ENCODE data around the gene ITPKB. TPM values are rescaled to one million over a fixed set of nuclear protein-coding genes. Genes with fewer than 3 reads are reported as not detected.

The ITPKB gene
- polyA plus RNA-seq, 1 donor from 2014 or later = 20.4 TPM

GRCh38 chr1:226711976-226712741, 26.9 kb downstream of the ITPKB start:
- Mint-ChIP-seq H3K36me3 (peaks cover 6% of the 10 kb centered on the region), H3K4me1 (peaks cover 46 to 69% (median 47%) of the 10 kb centered on the region in 3 donors), H3K27ac (peak overlapping the region; percentile 61 to 95 (median 93)), H3K9me3 (no peaks in the 10 kb centered on the region), H3K27me3 (no peaks in the 10 kb centered on the region), H3K4me3 (peak overlapping the region; percentile 70 to 84 (median 76))

GRCh38 chr1:226710501-226710900, 28.6 kb downstream of the ITPKB start:
- peaks cover 6% of the 10 kb centered on the region for H3K36me3 Mint-ChIP-seq
- H3K27ac Mint-ChIP-seq = peak overlapping the region in 2 of 3 donors; percentile 63 to 77
- peaks cover 40 to 64% (median 42%) of the 10 kb centered on the region in 3 donors for H3K4me1 Mint-ChIP-seq
- no peaks in the 10 kb centered on the region for H3K27me3 Mint-ChIP-seq
- H3K9me3 Mint-ChIP-seq = no peaks in the 10 kb centered on the region
- H3K4me3 Mint-ChIP-seq = peak overlapping the region in 2 of 4 donors; percentile 15 to 56

DNA sequence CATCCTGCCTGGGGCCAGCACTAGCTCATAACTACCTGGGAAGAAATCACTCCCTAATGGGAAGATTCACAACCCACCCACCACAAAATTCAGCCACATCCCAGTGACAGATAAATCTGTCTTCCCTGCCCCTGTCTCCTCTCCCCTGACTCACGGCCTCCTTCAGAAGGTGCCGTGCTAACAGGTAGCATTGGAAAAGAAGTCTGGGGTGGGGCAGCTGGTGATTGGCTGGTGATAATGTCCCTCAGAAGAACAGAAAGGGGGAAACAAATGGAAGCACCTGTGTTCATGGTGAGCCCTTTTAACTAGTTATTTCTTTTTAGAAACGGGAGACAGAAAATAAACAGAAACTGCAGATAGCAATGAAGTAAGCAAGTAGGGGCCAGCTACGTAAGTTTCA, 29.1 kb downstream of the ITPKB start:
- Mint-ChIP-seq H3K36me3 (peaks cover 6% of the 10 kb centered on the region), H3K27me3 (no peaks in the 10 kb centered on the region), H3K27ac (peak overlapping the region; percentile 13 to 77 (median 63)), H3K4me3 (peak overlapping the region in 2 of 4 donors; percentile 15 to 52), H3K9me3 (no peaks in the 10 kb centered on the region), H3K4me1 (peaks cover 38 to 61% (median 38%) of the 10 kb centered on the region in 3 donors)

- peaks cover 31 to 64% (median 39%) of the 10 kb centered on the region in 3 donors for H3K4me1 Mint-ChIP-seq
- no peaks in the 10 kb centered on the region for H3K27me3 Mint-ChIP-seq
- H3K27ac Mint-ChIP-seq = peak overlapping the region in 2 of 3 donors; percentile 13 to 85
- H3K36me3 Mint-ChIP-seq = peaks cover 6% of the 10 kb centered on the region
- peak overlapping the region in 1 of 4 donors; percentile 5 for H3K4me3 Mint-ChIP-seq
- H3K9me3 Mint-ChIP-seq = no peaks in the 10 kb centered on the region
These were observed 30.1 kb downstream of the ITPKB start for GRCh38 chr1:226708967-226709396.

GRCh38 chr1:226708342-226708780, 30.7 kb downstream of the ITPKB start:
- Mint-ChIP-seq H3K27me3 (no peaks in the 10 kb centered on the region), H3K9me3 (no peaks in the 10 kb centered on the region), H3K27ac (peak overlapping the region; percentile 1 to 85 (median 73)), H3K4me1 (peaks cover 27 to 62% (median 34%) of the 10 kb centered on the region in 3 donors), H3K36me3 (peaks cover 4% of the 10 kb centered on the region), H3K4me3 (peak overlapping the region in 2 of 4 donors; percentile 5 to 48)

DNA sequence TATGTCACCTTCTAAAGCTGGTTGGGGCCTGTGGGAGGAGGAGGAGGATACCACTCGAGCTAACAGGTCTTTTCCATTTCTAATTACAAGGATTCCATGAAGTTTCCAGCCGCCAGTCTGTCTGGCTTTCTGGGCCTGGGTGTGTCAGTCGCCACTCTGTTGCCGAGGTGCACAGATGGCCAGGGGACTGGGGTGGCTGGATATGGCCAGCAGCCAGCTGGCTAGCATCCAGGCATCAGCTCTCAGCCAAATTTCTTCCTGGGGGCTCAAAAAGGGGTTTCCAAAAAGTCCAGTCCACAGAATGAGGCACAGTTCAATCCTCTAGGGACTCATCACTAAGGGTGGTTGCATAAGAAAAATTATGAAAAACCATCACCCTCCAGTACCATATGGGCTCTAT, 32.4 kb downstream of the ITPKB start:
- no peak overlapping the region for H3K27ac Mint-ChIP-seq
- no peaks in the 10 kb centered on the region for H3K27me3 Mint-ChIP-seq
- H3K9me3 Mint-ChIP-seq = no peaks in the 10 kb centered on the region
- H3K4me1 Mint-ChIP-seq = peaks cover 23 to 56% (median 24%) of the 10 kb centered on the region in 3 donors
- no peak overlapping the region for H3K4me3 Mint-ChIP-seq
- peaks cover 5% of the 10 kb centered on the region for H3K36me3 Mint-ChIP-seq

- peak overlapping the region; percentile 76 to 98 (median 88) for H3K4me3 Mint-ChIP-seq
- peaks cover 20 to 51% (median 32%) of the 10 kb centered on the region in 3 donors for H3K4me1 Mint-ChIP-seq
- H3K9me3 Mint-ChIP-seq = no peaks in the 10 kb centered on the region
- peaks cover 6% of the 10 kb centered on the region for H3K36me3 Mint-ChIP-seq
- H3K27me3 Mint-ChIP-seq = no peaks in the 10 kb centered on the region
- peak overlapping the region; percentile 87 to 97 (median 95) for H3K27ac Mint-ChIP-seq
These were observed 34.7 kb downstream of the ITPKB start for GRCh38 chr1:226704169-226704937.

GRCh38 chr1:226702957-226703831, 35.9 kb downstream of the ITPKB start:
- Mint-ChIP-seq H3K27ac (peak overlapping the region; percentile 87 to 97 (median 95)), H3K4me3 (peak overlapping the region; percentile 83 to 98 (median 94)), H3K36me3 (peaks cover 2% of the 10 kb centered on the region), H3K9me3 (no peaks in the 10 kb centered on the region), H3K27me3 (no peaks in the 10 kb centered on the region), H3K4me1 (peaks cover 25 to 52% (median 43%) of the 10 kb centered on the region in 3 donors)

DNA sequence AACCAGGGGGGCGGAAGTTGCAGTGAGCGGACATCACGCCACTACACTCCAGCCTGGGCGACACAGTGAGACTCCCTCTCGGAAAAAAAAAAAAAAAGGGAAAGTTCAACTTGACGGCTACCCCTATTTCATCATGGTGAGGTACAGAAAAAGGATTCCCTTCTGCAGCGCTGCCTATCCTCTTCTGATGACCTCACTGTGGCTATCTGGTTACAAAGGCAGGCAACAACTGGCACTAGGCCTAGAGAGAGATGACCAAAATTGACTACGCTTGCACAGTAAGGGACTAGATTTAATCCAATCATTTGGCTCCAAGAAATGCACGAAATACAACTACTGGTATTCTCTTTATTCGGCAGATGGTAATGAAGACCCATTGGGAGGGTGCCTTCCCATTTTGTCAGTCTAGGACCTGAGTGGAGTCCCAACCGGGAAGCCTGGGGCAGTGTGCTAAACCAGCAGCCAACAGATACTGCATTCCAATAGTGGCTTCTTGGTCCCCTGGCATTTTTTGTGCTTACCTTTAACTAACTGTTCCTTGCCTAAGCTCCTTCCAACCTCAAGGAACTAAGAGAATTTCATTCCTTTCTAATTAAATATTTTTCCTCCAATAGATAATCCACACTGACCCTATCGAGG, 36.6 kb downstream of the ITPKB start:
- Mint-ChIP-seq H3K36me3 (peaks cover 2% of the 10 kb centered on the region), H3K4me3 (peak overlapping the region; percentile 83 to 98 (median 94)), H3K4me1 (peaks cover 33 to 56% (median 45%) of the 10 kb centered on the region in 3 donors)

GRCh38 chr1:226700861-226701260, 38.2 kb downstream of the ITPKB start:
- peaks cover 2% of the 10 kb centered on the region for H3K36me3 Mint-ChIP-seq
- H3K9me3 Mint-ChIP-seq = no peaks in the 10 kb centered on the region
- peak overlapping the region in 3 of 4 donors; percentile 14 to 45 (median 19) for H3K4me3 Mint-ChIP-seq
- peak overlapping the region in 2 of 3 donors; percentile 55 to 87 for H3K27ac Mint-ChIP-seq
- peaks cover 47 to 70% (median 57%) of the 10 kb centered on the region in 3 donors for H3K4me1 Mint-ChIP-seq
- no peaks in the 10 kb centered on the region for H3K27me3 Mint-ChIP-seq

More for the DNA sequence above, 36.6 kb downstream of the ITPKB start:
- no peaks in the 10 kb centered on the region for H3K9me3 Mint-ChIP-seq
- H3K27me3 Mint-ChIP-seq = no peaks in the 10 kb centered on the region
- H3K27ac Mint-ChIP-seq = peak overlapping the region; percentile 87 to 97 (median 95)

DNA sequence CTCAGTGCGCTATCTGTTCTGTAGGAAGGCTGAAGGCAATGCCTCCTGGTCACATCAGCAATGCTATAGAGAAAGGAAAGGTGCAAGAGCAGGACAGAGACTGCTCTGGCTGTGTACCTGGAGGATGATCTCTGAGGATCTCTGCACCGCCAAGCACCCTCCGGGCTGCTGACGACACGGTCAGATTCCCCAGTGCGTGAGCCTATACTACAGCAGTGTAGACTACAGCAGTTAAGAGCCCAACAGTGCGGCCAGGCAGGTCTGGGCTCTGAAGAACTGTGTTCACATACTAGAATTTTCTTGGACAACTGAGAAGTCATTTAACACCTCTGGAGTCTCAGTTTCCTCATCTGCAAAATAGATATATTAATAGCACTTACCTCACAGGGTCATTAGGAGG, 39.9 kb downstream of the ITPKB start:
- peaks cover 2% of the 10 kb centered on the region for H3K36me3 Mint-ChIP-seq
- peaks cover 52 to 71% (median 64%) of the 10 kb centered on the region in 3 donors for H3K4me1 Mint-ChIP-seq
- H3K27ac Mint-ChIP-seq = peak overlapping the region; percentile 87 to 98 (median 90)
- peak overlapping the region in 3 of 4 donors; percentile 72 to 79 (median 75) for H3K4me3 Mint-ChIP-seq
- H3K27me3 Mint-ChIP-seq = no peaks in the 10 kb centered on the region
- H3K9me3 Mint-ChIP-seq = no peaks in the 10 kb centered on the region

DNA sequence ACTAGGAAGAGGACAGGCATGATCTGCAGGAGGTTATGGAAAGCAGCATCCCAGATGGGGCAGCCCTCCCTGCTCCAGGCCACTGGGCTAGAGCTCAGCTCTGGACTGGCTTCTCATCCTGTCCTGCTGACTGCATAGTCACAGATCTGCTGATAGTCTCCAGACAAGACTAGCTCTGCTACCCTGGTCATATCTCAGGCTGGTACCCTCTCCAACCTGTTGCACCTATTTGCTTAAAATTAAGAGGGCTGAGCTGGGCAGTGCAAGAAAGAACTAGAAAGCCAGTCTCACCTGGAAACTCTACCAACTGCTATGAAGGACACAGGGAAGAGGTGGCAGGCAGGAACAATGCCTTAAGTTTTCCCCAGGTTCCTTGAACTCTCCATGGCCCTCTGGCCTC, 40.4 kb downstream of the ITPKB start:
- peaks cover 55 to 72% (median 69%) of the 10 kb centered on the region in 3 donors for H3K4me1 Mint-ChIP-seq
- H3K27ac Mint-ChIP-seq = peak overlapping the region; percentile 87 to 99 (median 98)
- H3K27me3 Mint-ChIP-seq = no peaks in the 10 kb centered on the region
- no peaks in the 10 kb centered on the region for H3K9me3 Mint-ChIP-seq
- H3K36me3 Mint-ChIP-seq = peaks cover 2% of the 10 kb centered on the region
- H3K4me3 Mint-ChIP-seq = peak overlapping the region in 3 of 4 donors; percentile 72 to 79 (median 75)

GRCh38 chr1:226697929-226698544, 41.0 kb downstream of the ITPKB start:
- H3K4me3 Mint-ChIP-seq = peak overlapping the region in 3 of 4 donors; percentile 64 to 79 (median 77)
- no peaks in the 10 kb centered on the region for H3K27me3 Mint-ChIP-seq
- H3K4me1 Mint-ChIP-seq = peaks cover 59 to 76% (median 74%) of the 10 kb centered on the region in 3 donors
- H3K27ac Mint-ChIP-seq = peak overlapping the region; percentile 87 to 99 (median 98)
- H3K9me3 Mint-ChIP-seq = no peaks in the 10 kb centered on the region
- peaks cover 2% of the 10 kb centered on the region for H3K36me3 Mint-ChIP-seq

Data from IgD-negative memory B cell (primary cell).